GM13976 (cell line): ENCODE data around the gene ABTB1.

Source experiments
- DNase-seq: peaks from one replicate; pipeline ENCODE4 v3.0.0; 2012; ENCODE audit warnings: low spot score
- in situ Hi-C: fragments of 300-500 bp; cut with MboI; formaldehyde crosslinking; loops from one replicate; pipeline ENCODE4 v1.12.0; 2022; ENCODE audit warnings: low sequenced_read_pairs, mixed read lengths, inconsistent platforms; ENCODE audit not compliant: unreplicated experiment
- TF ChIP-seq, protein P1 (sequence below): IDR thresholded peaks from 2 replicates; pipeline ENCODE4 v1.5.1; 2012; ENCODE audit warnings: borderline replicate concordance, mild to moderate bottlenecking; ENCODE audit not compliant: insufficient read depth; ENCODE audit errors: extremely low read depth, missing control alignments, control extremely low read depth

ABTB1 gene

GRCh38 chr3:127630811-127631714 lies 41.7 kb upstream of the ABTB1 start:
- DNase-seq, result no peak
- TF ChIP-seq, protein P1, sequence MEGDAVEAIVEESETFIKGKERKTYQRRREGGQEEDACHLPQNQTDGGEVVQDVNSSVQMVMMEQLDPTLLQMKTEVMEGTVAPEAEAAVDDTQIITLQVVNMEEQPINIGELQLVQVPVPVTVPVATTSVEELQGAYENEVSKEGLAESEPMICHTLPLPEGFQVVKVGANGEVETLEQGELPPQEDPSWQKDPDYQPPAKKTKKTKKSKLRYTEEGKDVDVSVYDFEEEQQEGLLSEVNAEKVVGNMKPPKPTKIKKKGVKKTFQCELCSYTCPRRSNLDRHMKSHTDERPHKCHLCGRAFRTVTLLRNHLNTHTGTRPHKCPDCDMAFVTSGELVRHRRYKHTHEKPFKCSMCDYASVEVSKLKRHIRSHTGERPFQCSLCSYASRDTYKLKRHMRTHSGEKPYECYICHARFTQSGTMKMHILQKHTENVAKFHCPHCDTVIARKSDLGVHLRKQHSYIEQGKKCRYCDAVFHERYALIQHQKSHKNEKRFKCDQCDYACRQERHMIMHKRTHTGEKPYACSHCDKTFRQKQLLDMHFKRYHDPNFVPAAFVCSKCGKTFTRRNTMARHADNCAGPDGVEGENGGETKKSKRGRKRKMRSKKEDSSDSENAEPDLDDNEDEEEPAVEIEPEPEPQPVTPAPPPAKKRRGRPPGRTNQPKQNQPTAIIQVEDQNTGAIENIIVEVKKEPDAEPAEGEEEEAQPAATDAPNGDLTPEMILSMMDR, result no peak
- in situ Hi-C loops, result no loop called here

GRCh38 chr3:127632035-127632820 lies 40.5 kb upstream of the ABTB1 start:
- TF ChIP-seq, protein P1, result no peak
- in situ Hi-C loops, result no loop called here
- DNase-seq, result no peak

- no peak for DNase-seq
- in situ Hi-C loops, result no loop called here
- TF ChIP-seq, protein P1, result no peak
These were observed 38.1 kb upstream of the ABTB1 start for GRCh38 chr3:127634653-127635052.

DNA sequence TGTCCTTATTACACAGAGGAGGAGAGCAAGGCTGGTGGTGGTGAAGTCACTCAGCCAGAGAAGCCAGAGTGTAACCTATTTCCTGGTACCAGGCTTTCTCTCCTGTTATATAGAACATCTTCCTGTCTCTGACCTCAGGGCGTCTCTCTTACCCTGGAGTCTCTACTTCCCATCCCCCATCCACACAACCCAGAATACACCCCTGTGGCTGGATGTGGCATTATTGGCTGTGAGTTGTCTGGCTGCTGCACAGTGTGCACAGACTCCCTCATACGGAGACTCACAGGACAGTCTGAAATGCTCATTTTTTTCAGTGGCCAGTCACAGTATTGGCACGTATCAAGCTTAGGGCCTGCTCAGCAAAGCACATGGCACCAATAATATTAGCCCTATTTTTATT lies 35.2 kb upstream of the ABTB1 start:
- in situ Hi-C loops, result no loop called here
- DNase-seq, result no peak
- TF ChIP-seq, protein P1, result no peak

DNA sequence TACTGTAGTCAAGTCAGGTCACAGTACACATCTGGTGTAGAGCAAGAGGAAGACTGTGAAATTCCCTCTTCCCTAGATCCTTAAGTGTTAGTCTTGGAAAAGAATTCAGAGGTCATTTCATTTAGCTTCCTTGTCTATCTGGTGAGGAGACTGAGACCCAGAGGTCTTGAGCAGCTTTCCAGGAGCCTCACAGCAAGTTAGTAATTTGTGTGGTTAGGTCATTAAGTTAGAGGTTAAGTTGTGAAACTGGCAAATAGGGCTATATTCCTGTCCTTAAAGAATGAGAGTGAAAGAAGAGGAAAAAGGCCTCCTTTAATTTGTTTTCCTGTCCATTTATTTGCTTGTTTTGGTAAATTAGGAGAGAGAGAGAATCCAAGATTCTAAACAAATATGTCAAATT lies 34.8 kb upstream of the ABTB1 start:
- in situ Hi-C loops, result no loop called here
- no peak for DNase-seq
- TF ChIP-seq, protein P1, result no peak

DNA sequence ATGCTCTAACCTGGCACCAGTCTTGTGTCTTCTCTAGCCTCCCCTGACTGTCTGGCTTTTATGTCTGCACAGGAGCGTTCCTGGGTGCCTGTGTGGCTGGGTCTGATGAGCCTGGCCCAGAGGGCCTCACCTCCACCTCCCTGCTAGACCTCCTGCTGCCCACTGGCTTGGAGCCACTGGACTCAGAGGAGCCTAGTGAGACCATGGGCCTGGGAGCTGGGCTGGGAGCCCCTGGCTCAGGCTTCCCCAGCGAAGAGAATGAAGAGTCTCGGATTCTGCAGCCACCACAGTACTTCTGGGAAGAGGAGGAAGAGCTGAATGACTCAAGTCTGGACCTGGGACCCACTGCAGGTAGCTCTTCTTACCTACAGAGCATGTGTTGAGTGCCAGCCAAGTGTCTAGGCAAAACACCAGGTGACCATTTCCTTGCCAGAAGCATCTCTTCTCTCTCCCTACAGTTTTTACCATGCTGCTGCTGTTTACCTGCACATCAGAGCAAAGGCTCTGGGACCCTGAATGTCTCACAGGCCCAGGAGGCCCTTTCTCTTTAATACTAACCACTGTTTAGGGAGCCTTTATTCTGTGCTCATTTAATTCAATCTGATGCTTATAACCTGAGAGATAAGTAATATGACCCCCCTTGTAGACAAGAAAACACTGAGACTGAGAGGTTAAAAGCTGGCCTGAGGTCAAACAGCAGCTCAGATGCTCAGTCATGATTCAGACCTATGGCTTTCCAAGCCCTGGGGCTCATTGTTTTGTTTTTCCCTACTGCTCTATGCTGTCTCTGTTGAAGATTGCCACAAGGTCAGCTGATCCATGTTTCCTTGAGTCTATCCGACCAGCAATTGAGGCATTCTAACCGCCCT lies 33.3 kb upstream of the ABTB1 start:
- TF ChIP-seq, protein P1, result no peak
- no peak for DNase-seq

More for the DNA sequence above, 33.3 kb upstream of the ABTB1 start:
- in situ Hi-C loops, result loop anchor here (10.0 kb wide), 1 partner anchor 325 kb away; no protein-coding TSS in a partner anchor
